Measurements from ENCODE around the gene TBC1D10B.

Gene TBC1D10B
- 56.1 to 68.2 reads per million in 2 donors for total RNA-seq

GRCh38 chr16:30370456-30371247, at the start of gene TBC1D10B:
Gene TBC1D10B (minus strand): TSS chr16:30370494. CDS start chr16:30370183, 311 bp downstream.
- peak; percentile 81 for DNase-seq

DNA sequence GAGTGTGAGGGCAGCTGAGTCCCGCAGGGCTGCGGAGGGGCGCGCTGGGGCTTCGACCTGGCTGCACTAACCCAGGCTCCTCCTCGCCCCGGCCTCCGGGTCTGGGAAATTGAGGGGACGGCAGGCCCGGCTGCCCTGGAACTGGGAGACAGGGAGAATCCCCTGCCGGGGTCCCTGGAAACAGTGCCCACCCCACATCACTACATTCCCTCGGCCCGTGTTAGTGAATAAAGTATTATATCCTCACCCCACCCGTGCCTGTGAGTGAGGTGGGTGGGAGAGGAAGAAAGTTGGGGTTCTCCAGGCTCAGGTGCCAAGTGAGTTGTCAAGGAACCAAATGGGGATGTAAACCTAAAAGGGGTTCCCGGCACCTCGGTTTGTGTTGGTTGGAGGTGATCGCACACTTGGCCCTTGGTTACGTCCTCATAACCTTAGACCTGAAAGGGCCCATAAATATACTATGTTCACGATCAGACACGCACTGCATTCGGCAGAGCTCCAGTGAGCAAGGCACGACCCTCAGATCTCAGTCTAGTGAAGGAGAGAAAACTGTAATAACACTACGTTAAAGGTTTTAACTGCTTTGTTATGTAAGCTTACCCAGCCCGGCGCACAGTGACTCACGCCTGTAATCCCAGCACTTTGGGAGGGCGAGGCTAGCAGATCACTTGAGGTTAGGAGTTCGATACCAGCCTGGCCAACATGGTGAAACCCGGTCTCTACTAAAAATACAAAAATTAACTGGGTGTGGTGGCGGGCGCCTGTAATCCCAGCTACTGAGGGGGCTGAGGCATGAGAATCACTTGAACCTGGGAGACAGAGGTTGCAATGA, 48.3 kb upstream of the TBC1D10B start:
- no peak for DNase-seq

- peak; percentile 80 for DNase-seq
These were observed 47.4 kb upstream of the TBC1D10B start for GRCh38 chr16:30417529-30418349.

GRCh38 chr16:30416624-30417528, 46.6 kb upstream of the TBC1D10B start:
- DNase-seq, result no peak

DNA sequence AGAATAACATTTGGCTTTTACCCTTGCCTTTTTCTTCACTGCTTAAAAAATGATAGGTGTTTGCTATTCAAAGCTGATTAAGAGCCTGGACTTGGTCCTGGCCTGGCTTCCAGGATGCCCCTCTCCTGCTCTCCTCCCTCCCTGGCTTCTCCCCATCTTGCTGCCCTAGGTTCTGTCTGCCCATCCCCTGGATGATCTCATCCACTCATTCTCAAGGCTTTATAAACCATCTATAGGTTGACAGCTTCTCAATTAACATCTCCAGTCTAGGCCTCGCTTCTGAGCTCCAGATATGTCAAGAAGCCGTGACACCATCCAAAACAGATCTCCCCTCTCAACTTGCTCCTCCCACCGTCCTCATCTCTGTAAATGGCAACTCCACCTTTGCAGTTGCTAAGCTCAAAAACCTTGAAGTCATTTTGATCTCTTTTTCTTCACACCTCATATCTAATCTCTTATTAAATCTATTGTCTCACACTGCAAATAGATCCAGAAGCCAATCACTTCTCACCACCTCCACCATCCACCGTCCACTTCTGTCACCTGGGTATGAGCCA, 45.8 kb upstream of the TBC1D10B start:
- DNase-seq, result no peak

DNA sequence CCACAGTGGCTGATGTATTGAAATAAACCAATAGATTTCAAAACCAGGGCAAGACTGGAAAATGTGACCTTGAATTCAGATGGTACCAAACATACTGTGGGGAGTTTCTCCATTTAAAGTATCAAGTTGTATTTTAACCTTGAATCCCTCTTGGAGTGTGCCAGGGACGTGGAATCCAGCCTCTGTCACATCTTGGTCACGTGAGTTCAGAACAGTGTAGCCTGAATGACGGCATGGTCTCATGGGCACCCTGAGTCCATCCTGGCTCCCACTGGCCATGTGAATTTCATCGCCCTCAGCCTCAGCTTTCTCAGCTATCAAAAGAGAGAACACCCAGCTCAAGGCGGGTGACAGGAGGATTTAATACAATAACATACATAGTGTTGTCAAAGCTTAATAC, 43.9 kb upstream of the TBC1D10B start:
- no peak for DNase-seq

DNA sequence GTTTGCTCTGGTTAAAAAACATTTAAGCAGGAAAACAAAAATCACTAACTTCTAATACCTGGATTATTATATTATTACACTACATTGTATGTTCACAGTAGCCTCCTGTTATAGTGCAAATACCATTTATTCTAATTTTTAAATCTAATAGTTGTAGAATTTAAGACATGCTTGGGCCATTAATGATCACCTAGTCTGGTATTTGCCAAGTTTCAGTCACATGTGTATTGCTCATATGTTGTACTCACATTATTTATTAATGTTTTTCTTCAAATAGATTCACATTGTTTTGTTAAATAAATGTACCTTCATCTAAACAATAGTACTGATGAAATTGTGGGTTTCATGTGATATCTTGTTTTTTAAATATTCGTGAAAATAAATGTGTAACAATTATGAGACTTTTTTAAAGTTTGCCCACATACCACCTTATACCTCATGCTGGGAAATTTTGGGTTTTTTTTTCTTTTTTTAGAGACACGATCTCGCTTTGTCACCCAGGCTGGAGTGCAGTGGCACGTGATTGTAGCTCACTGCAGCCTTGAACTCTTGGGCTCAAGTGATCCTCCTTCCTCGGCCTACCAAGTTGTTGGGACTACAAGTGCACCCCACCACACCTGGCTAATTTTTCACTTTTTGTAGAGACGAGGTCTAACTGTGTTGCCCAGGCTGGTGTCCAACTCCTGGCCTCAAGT, 43.0 kb upstream of the TBC1D10B start:
- no peak for DNase-seq

- peak; percentile 45 for DNase-seq
These were observed 39.1 kb upstream of the TBC1D10B start for GRCh38 chr16:30409125-30410060.

GRCh38 chr16:30407804-30408534, 37.7 kb upstream of the TBC1D10B start:
- DNase-seq, result no peak

DNA sequence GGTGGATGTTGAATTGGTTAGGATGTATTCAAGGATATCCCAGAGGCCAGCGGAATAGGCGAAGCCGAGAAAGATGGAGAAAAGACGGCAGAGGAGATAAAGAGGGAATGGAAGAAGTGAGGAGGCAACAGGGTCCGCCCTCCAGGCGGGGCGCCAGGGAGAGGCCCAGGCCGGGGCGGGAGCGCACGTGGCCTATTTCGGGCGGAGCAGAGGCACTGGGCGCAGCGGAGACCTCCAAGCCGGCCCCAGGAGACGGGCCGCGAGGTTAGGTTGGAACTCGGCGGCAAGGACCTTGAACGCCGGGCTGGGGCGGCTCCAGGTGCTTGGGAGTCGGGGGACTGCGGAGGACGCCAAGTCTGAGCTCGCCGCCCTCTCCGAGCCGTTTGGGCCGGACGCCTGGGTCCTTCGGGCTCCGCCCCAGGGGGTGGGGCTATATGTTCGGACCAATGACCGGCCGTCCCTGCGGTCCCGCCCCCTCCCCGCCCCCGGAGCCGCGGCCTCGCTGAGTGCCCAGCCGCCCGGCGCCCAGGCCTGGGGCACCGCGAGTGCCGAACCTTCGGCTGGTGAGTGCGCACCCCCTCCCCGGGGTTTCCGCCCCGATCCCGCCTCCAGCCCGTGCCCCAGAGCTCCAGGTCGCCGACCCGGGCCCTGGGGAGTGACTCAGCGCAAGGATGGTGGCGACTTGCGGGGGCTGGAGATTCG, 37.0 kb upstream of the TBC1D10B start, which contains the start of gene ZNF771:
TSS of gene ZNF771 (plus strand) at position 505 of the 702 bp plus-strand sequence. CDS start 448 bp downstream, outside the sequence.
- DNase-seq, result peak; percentile 80

DNA sequence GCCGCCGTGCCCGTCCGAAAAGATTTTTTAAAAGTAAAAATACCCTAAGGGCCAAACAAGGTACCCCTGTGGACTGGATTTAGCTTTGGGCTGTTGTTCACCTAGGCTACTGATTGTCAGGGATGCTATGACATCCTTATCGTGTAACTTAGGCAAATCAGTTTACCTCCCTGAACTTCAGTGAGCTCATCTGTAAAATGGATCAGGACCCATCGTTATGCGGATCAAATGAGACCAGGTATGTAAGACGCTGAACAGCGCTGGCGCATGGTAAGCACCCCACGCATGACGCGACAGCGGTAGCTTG, 36.5 kb upstream of the TBC1D10B start:
- no peak for DNase-seq

GRCh38 chr16:30401768-30402425, 31.6 kb upstream of the TBC1D10B start:
- DNase-seq, result no peak

DNA sequence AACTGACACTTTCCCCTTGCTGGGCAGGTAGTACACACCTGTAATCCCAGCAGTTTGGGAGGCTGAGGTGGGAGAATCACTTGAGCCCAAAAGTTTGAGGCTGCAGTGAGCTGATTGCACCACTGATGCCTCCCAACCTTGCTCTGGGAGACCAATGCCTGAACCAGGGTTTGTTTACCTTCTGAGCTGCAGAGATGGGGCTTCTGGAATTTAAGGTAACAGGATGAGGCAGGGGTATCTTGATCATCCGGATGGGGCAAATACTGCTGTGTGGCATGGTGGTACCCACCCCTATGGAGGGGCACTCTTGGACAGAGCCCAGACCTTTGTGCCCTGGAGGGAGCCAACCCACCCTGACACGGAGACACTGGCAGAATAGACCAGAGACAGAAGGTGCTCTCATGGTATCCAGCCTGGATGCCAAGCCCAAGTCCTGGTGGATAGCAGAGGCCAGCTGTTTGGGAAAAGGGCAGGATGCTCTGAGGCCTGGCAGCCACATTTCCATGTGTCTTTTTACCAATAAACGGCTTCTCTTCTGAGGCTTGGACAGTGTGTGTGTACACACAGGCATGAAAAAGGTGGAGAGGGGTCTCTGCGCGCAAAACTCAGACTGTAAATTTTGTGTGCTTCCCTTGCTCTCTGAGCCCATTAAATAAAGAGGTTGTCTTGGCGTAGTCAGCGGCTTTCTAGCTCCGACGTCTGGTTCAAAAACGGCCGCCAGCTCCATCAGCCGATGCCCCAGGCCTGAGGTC, 29.3 kb upstream of the TBC1D10B start:
- DNase-seq, result no peak

- DNase-seq, result no peak
These were observed 28.6 kb upstream of the TBC1D10B start for GRCh38 chr16:30398661-30399434.

- no peak for DNase-seq
These were observed 27.7 kb upstream of the TBC1D10B start for GRCh38 chr16:30397776-30398660.

Measured in activated gamma-delta T cell (primary cell).